Loucy (cell line): ENCODE results near the gene ST3GAL2.

Experiments used
- H2AFZ ChIP-seq: fragments of 200-600 bp; sonication (generic); 2 replicates; pipeline ENCODE4 v1.6.0; 2016; ENCODE audit warnings: antibody characterized with exemption, mild to moderate bottlenecking, low read length, moderate library complexity
- H3F3A ChIP-seq: fragments of 200-600 bp; 2 replicates; pipeline ENCODE4 v1.6.0; 2016; ENCODE audit warnings: antibody characterized with exemption, low read depth, mild to moderate bottlenecking
- H3K27me3 ChIP-seq: fragments of 200-600 bp; sonication (generic); 2 replicates; pipeline ENCODE4 v1.6.1; 2014; ENCODE audit warnings: low read length, mild to moderate bottlenecking; ENCODE audit not compliant: insufficient read depth, poor library complexity, severe bottlenecking
- H3K36me3 ChIP-seq: fragments of 200-600 bp; sonication (generic); 2 replicates; pipeline ENCODE4 v1.6.1; 2016; ENCODE audit warnings: low read length; ENCODE audit not compliant: insufficient read depth
- H3K4me1 ChIP-seq: fragments of 200-600 bp; sonication (generic); 2 replicates; pipeline ENCODE4 v1.5.1; 2014; ENCODE audit warnings: low read length, mild to moderate bottlenecking; ENCODE audit not compliant: insufficient read depth, poor library complexity, severe bottlenecking
- H3K4me2 ChIP-seq: fragments of 200-600 bp; sonication (generic); 2 replicates; pipeline ENCODE4 v1.6.0; 2014; ENCODE audit warnings: antibody characterized with exemption, low read length, low read depth, mild to moderate bottlenecking; ENCODE audit not compliant: poor library complexity, severe bottlenecking
- H3K4me3 ChIP-seq: fragments of 200-600 bp; sonication (generic); 2 replicates; pipeline ENCODE4 v1.5.1; 2014; ENCODE audit warnings: low read length, mild to moderate bottlenecking, mixed read lengths; ENCODE audit not compliant: poor library complexity, severe bottlenecking
- H3K79me2 ChIP-seq: fragments of 200-600 bp; sonication (generic); 2 replicates; pipeline ENCODE4 v1.6.1; 2014; ENCODE audit warnings: low read length; ENCODE audit not compliant: insufficient read depth
- H3K9ac ChIP-seq: fragments of 200-600 bp; sonication (generic); 2 replicates; pipeline ENCODE4 v1.6.0; 2014; ENCODE audit warnings: mild to moderate bottlenecking, low read depth, low read length, moderate library complexity; ENCODE audit not compliant: poor library complexity, severe bottlenecking
- H3K9me2 ChIP-seq: fragments of 200-600 bp; sonication (generic); replicated peaks from 2 replicates; pipeline ENCODE4 v1.6.1; 2016; ENCODE audit warnings: low read depth, low read length, mixed read lengths
- H3K9me3 ChIP-seq: fragments of 200-600 bp; sonication (generic); 2 replicates; pipeline ENCODE4 v1.6.1; 2014; ENCODE audit warnings: mild to moderate bottlenecking, antibody characterized with exemption, low read length, low read depth; ENCODE audit not compliant: insufficient read depth
- H4K20me1 ChIP-seq: fragments of 200-600 bp; sonication (generic); 2 replicates; pipeline ENCODE4 v1.6.0; 2014; ENCODE audit warnings: antibody characterized with exemption, low read length, mild to moderate bottlenecking; ENCODE audit not compliant: insufficient read depth, poor library complexity, severe bottlenecking
- CTCF ChIP-seq: fragments of 200-600 bp; sonication (generic); conservative IDR thresholded peaks from 2 replicates; pipeline ENCODE4 v1.5.1; 2014; ENCODE audit warnings: mild to moderate bottlenecking, antibody characterized with exemption, low read length
- EZH2phosphoT487 ChIP-seq: fragments of 200-600 bp; IDR thresholded peaks from 2 replicates; pipeline ENCODE4 v1.6.1; 2018; ENCODE audit warnings: antibody characterized with exemption, mild to moderate bottlenecking, moderate library complexity, borderline replicate concordance

The ST3GAL2 gene

DNA sequence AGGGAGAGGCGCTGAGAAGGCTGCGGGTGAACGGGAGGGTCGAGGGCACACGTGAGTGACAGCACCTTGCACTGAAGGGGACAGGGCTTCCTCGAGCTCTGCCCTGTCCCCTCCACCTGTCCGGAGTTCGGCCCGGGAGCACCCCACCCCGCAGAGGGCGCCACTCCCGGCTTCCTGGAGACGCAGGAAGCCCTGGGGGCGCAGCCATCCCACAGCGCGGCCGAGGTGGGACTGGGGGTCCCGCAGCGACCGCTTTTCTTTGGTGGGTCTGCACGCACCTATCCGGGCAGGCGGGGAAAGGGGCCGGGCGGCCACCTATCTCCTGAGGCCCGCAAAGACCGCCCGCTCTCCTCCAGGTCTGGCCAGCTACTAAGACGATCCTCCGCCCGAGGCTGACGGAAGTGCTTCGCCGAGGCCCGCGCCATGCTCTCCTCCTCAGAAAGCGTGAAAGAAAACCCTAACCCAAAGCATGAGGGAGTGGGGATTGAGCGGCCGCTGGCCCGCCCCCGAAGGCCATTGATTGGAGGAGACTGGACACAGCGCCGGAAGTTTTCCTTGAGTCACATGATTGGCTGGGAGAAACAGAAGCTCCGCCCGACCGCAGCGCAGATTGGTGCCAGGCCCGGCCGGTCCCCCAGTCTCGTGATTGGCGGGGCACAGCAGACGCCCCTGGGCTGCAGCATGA lies 57.8 kb downstream of the ST3GAL2 start:
- Histone ChIP-seq H3K27me3 (no peaks in the 10 kb centered on the region), H3K9ac (peak overlapping the region; percentile 95), H4K20me1 (peaks cover 9% of the 10 kb centered on the region), H3K4me1 (peaks cover 22% of the 10 kb centered on the region), H2AFZ (peak overlapping the region; percentile 93), H3F3A (peaks cover 9% of the 10 kb centered on the region), H3K79me2 (peaks cover 14% of the 10 kb centered on the region; the same call in 1 of the 2 replicates), H3K4me2 (peak overlapping the region; percentile 88), H3K36me3 (peaks cover 3% of the 10 kb centered on the region; the same call in 1 of the 2 replicates), H3K4me3 (peak overlapping the region; percentile 99), H3K9me3 (no peaks in the 10 kb centered on the region), H3K9me2 (no peaks in the 10 kb centered on the region)
- TF ChIP-seq EZH2phosphoT487 (no peak), CTCF (peak; percentile 50)

GRCh38 chr16:70380248-70380918 lies 58.5 kb downstream of the ST3GAL2 start:
- H3K4me2 ChIP-seq = peak overlapping the region; percentile 88
- no peaks in the 10 kb centered on the region for H3K9me3 ChIP-seq
- no peaks in the 10 kb centered on the region for H3K27me3 ChIP-seq
- peaks cover 14% of the 10 kb centered on the region; the same call in 1 of the 2 replicates for H3K79me2 ChIP-seq
- peak overlapping the region; percentile 83 for H2AFZ ChIP-seq
- peaks cover 22% of the 10 kb centered on the region for H3K4me1 ChIP-seq
- peak overlapping the region; percentile 99 for H3K4me3 ChIP-seq
- no peaks in the 10 kb centered on the region for H3K9me2 ChIP-seq
- H3K36me3 ChIP-seq = peaks cover 3% of the 10 kb centered on the region; the same call in 1 of the 2 replicates
- TF ChIP-seq CTCF (no peak), EZH2phosphoT487 (no peak)
- H3K9ac ChIP-seq = peak overlapping the region; percentile 95
- peaks cover 9% of the 10 kb centered on the region for H4K20me1 ChIP-seq
- peaks cover 9% of the 10 kb centered on the region for H3F3A ChIP-seq

DNA sequence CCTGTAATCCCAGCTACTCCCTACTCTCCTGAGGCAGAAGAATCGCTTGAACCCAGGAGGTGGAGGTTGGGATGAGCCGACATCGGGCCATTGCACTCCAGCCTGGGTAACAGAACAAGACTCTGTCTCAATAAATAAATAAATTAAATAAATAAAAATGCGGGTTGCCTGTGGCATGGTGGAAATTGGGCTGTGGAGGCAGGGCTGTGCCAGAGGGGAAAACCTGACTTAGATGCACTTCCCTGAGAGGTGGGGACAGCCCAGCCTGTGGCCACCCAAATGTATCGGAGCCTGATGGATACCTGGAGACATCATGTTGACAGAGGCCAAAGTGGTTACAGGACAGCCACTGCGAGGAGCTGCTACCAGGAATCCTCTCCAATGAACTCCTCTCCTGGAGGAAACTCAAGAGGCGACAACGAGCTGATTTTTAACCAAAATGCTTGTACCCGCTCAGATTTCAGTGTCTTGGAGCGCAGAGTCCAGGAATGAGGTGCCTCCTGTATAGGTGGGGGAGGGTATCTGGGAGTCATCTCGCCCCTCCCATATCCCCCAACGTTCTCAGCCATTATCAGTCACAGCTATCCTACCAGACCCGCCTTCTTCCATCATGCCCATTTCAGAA lies 59.9 kb downstream of the ST3GAL2 start:
- Histone ChIP-seq H3K36me3 (peaks cover 3% of the 10 kb centered on the region; the same call in 1 of the 2 replicates), H3K9me3 (no peaks in the 10 kb centered on the region), H3K9ac (peak overlapping the region; percentile 95), H4K20me1 (peaks cover 9% of the 10 kb centered on the region), H3K9me2 (no peaks in the 10 kb centered on the region), H3K4me1 (peaks cover 22% of the 10 kb centered on the region), H3K4me2 (peak overlapping the region; percentile 88), H3K27me3 (no peaks in the 10 kb centered on the region), H3K79me2 (peaks cover 14% of the 10 kb centered on the region; the same call in 1 of the 2 replicates), H3K4me3 (peak overlapping the region; percentile 99), H3F3A (peaks cover 9% of the 10 kb centered on the region), H2AFZ (no peak overlapping the region)
- TF ChIP-seq CTCF (no peak), EZH2phosphoT487 (no peak)
